HG02759 (cell line): Measurements from ENCODE around the gene TNS3.

ENCODE experiments used
- ATAC-seq: cut with Tn5 transposase; IDR thresholded peaks from one replicate; pipeline ENCODE4 v1.9.1; 2021; ENCODE audit warnings: mild to moderate bottlenecking, moderate library complexity; ENCODE audit not compliant: unreplicated experiment

TNS3 gene

GRCh38 chr7:47526466-47526865, 55.4 kb downstream of the TNS3 start:
- ATAC-seq: no peak

DNA sequence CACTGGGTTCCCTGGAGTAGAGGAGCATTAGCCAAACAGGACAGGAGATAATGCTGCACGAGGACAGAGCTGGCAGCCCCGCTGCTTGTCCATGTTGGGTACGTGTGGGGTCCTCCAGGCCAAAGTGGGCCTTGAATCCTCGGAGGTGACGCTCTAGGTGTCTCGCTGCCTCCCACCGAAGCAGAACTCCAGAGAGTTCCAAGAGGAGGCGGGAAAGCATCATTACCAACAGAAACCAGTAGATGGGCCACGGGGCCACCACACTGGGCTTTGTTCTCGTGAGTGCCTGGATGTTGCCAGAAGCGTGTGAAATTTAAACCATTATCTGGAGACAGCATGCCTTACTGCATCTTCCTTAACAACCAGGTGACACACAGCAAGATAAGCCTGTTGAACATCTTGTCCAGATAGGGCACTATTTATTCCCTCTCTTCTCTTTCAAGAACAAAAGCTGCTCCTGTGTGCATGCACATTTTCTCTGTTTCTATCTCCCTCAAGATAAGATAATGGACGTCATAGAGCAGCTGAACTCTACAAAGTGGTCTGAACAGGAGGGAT, 56.8 kb downstream of the TNS3 start:
- no peak for ATAC-seq

DNA sequence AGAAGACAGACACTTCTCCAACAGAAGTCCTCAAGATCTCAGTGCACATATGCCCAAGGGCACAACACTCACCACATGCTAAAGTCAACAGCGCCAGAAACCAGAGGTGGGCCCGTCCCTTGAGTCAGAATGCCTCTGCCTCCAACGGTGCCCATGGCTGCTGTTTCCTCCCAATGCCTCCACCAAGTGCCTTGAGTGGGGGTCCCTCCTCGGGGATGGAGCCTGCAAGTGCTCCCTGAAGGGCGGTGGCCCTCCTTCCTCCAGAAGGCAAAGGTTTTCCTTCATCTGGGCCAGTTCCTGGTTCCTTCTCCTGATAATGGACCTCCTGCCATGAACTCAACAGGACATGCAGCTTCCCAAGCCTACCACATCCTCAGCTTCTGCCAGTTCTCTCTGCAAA, 58.5 kb downstream of the TNS3 start:
- no peak for ATAC-seq

DNA sequence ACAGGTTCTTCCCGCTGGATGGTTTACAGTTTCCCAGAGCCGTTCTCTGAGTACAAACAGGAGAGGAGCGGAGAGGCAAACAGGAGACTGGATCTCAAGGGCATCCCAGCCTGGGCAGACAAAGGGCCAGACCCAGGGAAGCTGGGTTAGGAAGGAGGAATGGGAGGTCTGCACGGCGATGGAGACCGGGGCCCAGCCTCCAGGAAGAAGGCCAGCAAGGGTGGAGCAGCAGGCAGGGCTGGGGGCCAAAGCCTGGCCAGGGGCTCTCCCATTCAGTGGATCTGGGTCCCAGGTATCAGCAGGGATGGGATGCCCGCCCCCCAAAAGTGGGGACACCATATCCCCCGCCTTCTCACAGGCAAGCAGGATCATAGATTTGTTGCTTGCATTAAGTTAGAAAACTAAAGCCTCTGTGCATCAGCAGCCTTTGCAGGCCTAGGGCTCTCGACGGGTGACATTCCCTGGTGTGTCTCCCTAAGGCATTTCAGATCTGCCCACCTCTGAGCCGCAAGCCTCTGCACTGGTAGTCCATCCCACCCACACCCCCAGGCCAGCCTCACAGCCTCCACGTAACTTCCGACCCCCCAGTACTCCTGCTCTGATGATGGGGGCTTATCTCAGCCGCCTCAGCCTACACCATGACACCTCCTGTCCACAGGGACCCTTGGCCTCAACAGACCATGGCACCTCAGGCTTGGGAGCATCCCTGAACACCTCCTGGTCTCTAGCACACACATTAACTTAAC, 59.9 kb downstream of the TNS3 start:
- ATAC-seq: no peak

- no peak for ATAC-seq
Measured at GRCh38 chr7:47521011-47521795, 60.7 kb downstream of the TNS3 start.

DNA sequence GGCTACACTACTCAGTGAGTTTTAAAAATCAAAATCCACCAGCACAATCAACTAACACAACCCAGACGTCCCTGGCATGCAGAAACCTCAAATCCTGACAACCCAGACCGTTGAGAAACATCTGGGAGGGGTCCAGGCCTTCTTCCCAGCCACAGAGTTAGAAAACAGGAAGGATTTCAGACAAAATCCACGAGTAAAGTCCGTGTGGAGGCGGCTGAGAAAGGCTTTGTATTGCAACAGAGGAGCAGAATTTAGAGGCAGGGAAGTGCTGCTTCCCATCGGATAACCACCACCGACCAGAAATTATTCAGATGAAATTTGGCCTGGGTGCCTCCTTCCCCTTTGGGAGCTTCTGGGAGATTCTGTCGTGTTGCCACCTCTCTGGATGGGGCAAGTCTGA, 61.5 kb downstream of the TNS3 start:
- no peak for ATAC-seq

DNA sequence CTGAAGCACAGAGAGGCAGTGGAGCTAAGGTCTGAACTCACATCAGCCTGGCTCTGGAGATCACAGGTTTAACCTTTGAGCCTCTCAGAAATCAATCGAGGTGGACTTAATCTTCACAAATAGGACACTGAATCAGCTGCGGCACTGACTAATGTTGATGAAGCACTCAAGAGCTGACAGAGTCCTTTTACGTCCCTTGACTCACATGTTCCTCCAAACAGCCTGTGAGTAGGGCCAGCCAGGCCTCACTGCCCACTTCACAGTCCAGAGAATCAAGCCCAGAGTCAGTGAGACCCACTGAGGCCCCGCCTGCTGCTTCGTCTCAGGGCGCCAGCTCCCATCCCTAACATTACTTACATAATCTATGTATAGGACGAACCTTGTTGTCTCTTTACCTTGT, 63.1 kb downstream of the TNS3 start:
- no peak for ATAC-seq

DNA sequence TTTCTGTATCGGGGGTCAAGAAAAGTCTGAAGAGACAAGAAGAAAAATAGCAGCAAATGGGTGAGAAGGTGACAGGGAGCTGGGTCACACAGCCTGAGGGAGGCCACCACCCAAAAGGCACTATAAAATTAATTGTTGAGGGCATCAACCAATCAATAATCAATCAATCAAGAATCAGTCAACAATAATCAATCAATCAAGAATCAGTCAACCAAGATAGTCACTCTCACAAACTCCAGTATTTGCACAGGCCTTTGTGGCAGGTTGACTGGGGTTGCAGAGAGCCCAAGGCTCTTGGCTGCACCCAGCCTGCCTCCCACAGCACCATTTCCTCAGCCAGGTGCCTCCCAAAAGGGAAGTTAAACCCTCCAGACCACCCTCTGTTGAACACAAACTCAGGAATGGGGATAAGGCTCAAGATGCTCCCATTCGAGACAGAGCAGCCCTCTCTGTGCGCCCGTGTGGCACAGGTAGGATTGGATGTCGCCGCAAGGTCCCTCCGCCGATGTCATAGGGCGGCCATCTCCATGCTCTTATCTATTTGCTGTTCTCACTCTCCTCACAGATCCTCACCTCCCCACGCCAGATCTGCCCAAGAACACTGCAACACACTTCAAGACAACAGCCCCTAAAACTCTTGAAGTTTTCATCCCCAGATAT, 64.0 kb downstream of the TNS3 start:
- no peak for ATAC-seq

GRCh38 chr7:47516985-47517600, 64.8 kb downstream of the TNS3 start:
- no peak for ATAC-seq

DNA sequence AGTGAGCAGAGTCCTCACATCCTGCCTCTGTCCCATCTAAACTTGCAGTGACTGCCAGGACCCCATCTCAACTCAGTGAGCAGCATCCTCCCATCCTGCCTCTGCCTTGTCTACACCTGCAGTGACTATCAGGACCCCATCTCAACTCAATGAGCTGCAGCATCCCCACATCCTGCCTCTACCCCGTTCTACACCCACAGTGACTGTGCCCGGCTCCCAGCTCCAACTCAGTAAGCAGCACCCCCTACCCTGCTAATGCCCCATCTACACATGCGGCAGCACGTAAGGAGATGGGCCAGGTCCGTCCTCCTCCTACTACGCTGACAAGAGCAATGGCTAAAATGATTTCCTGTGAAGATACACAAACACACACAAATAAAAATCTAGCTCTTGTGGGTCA, 65.5 kb downstream of the TNS3 start:
- no peak for ATAC-seq

GRCh38 chr7:47515305-47515834, 66.5 kb downstream of the TNS3 start:
- no peak for ATAC-seq

DNA sequence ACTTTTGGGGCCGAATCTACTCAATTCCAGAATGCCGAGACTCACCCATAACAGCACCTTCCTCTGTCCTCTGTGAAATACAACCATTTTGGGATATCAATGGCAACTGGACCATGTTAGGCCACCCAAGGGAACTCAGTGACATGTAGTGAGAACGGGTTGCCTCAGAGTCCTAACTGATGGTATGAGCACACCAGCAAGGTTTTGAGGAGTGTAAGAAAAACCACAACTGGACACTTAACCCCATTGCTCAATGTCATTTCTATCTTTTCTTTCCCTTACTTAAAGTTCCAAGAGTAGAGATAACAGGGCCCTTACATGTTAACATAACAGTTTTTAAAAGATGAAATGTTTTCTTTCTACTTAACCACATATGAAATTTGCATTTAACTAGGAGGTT, 67.1 kb downstream of the TNS3 start:
- no peak for ATAC-seq

- no peak for ATAC-seq
Measured at GRCh38 chr7:47514367-47514766, 67.5 kb downstream of the TNS3 start.

DNA sequence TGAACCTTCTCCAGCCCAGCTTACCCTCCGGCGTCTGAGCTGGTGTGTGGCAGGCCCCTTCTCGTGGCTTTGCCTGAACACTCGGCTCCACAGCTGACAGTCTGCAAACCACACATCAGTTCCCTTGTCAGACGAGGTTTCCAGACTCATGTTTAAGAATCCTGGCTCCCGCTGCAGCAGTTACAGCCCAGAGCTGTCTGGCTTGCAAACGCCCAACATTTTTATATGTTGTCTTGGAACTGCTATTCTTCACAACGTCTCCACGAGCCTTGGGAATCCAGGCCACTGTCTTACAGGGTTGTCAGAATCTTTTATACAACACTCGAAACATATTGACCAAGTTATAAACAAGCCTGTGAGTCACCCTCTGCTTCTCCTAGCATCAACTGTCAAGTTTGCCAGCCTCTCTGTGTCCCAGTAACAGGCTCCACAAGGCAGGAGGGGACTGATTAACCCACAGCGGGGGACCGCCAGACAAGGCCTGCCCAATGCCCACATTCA, 68.1 kb downstream of the TNS3 start:
- no peak for ATAC-seq

GRCh38 chr7:47512481-47513176, 69.3 kb downstream of the TNS3 start:
- no peak for ATAC-seq

DNA sequence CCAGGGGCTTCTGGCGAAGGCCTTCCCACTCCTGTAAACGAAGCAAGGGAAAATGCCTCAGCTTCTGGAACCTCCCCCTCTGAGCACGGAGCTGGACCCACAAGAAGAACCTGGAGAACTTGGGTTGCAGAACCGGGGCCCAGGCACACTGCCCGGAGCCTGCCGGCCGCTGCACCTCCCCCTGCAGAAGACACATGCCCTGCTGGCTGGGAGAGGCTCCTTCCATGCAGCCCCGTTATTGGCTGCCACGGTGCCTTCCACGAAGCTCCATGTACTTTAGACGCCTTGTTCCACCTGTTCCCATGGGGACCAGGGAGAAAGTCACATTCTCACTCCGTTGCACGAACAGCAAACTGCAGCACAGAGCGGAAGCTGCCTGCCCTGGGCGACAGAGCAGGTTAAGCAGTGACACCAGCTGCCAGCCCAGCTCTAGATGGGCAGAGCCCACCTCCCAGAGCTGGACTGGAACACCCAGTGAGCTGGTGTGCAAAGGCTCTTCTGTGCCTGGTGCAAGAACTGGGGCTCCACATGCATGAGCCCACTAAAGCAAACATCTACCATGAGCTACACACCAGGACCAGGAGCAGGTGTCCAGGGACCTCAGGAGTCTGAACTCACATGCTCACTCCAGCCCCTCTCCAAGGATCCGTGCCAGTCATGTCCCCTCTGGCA, 70.1 kb downstream of the TNS3 start:
- ATAC-seq: no peak

DNA sequence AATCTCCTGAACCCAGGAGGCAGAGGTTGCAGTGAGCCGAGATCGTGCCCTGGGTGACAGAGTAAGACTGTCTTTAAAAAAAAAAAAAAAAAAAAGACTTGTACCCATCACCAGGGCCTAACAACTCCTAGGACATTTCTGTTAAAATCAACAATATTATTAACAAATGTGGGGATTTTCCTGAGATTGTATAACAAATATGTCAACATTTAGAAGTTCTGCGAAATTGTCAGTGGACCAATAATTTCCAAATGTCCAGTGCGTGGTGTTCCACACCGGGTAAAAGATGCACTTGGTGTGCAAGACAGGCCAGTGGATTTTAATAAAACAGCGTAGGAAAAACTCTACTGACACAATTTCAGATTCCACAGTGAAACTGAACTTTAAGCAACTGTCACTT, 71.1 kb downstream of the TNS3 start:
- no peak for ATAC-seq

- ATAC-seq: no peak
Measured at GRCh38 chr7:47510192-47510591, 71.7 kb downstream of the TNS3 start.

DNA sequence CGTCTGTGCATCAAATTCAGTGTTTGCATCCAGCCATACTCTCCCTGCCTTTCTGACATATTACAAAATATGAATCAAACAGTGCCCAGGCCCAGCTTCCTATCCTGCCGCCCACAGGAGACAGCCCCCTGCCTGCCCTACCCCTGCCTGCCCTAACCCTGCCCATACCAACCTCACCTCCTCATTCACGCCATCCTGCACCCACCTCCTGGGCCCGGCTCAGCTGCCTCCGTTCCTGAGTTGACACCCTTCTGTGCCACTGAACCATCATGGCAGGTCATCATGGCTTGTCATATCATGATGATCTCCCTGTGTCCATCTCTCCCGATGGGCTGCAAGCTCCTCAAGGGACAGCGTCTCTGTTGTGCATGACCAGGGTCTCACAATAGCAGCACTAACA, 72.3 kb downstream of the TNS3 start:
- no peak for ATAC-seq
